Kidney (tissue), 14 donors: Measurements from ENCODE around the gene YIPF1. TPM values are rescaled to one million over a fixed set of nuclear protein-coding genes. Genes with fewer than 3 reads are reported as not detected.
A peak's percentile ranks its signal among the peaks of the same experiment; 100 is the strongest.

Experiments used
- DNase-seq, 5 donors: peaks; one replicate each; pipeline ENCODE4 v3.0.0-alpha.2; 2013 to 2020
- FAIRE-seq: peaks from 2 replicates; lab custom pipeline; 2012; peaks lifted over from hg19 to GRCh38; lab: Jason Lieb, UNC
- H3K27ac ChIP-seq, 2 donors: one replicate each; pipeline ENCODE4 v1.7.0; 2013; ENCODE audit warnings: low read depth in 2 of 2, low read length in 2 of 2, inconsistent platforms in 1 of 2
- H3K27me3 ChIP-seq: one replicate; pipeline ENCODE4 v1.7.1; 2013; ENCODE audit warnings: low read length, inconsistent platforms; ENCODE audit not compliant: control insufficient read depth, insufficient read depth
- H3K36me3 ChIP-seq, 3 donors: one replicate each; pipeline versions ENCODE4 v1.7.0 to v1.7.1; 2013; ENCODE audit warnings: low read length in 3 of 3, control low read depth in 1 of 3, inconsistent platforms in 1 of 3; ENCODE audit not compliant: insufficient read depth in 3 of 3, control insufficient read depth in 2 of 3
- H3K4me1 ChIP-seq, 3 donors: one replicate each; pipeline versions ENCODE4 v1.7.0 to v1.7.1; 2013; ENCODE audit warnings: low read length in 3 of 3, inconsistent platforms in 1 of 3, low read depth in 1 of 3; ENCODE audit not compliant: control insufficient read depth in 2 of 3, insufficient read depth in 2 of 3
- H3K4me3 ChIP-seq, 3 donors: one replicate each; pipeline versions ENCODE4 v1.7.0 to v1.8.1; 2013; ENCODE audit warnings: low read length in 3 of 3, control low read depth in 1 of 3, inconsistent platforms in 1 of 3
- H3K9ac ChIP-seq, 3 donors: one replicate each; pipeline versions ENCODE4 v1.7.0 to v1.7.1; 2013; ENCODE audit warnings: low read length in 3 of 3, control low read depth in 1 of 3, inconsistent platforms in 1 of 3
- H3K9me3 ChIP-seq, 3 donors: one replicate each; pipeline versions ENCODE4 v1.7.0 to v1.7.1; 2013; ENCODE audit warnings: low read length in 3 of 3, control low read depth in 1 of 3, inconsistent platforms in 1 of 3; ENCODE audit not compliant: control insufficient read depth in 2 of 3, insufficient read depth in 1 of 3
- intact Hi-C: fragments of 100-400 bp; cut with DNase I; formaldehyde crosslinking; loops from one replicate; pipeline ENCODE4 v1.11.1; 2022
- polyA plus RNA-seq: library from polyadenylated mRNA; stranded (reverse); fragments of 350-450 nt; fragmentation: Illumina TruSeq; extraction: RNeasy Lipid Tissue Mini Kit (QIAGEN cat#74804); gene quantifications from one replicate; pipeline ENCODE4 v1.2.3, GENCODE V29; 2014; ENCODE audit warnings: low read depth, low replicate concordance; ENCODE audit not compliant: insufficient read depth
- total RNA-seq: library from RNA; stranded (reverse); fragmentation: NEBNext Ultra II Directional; extraction: Animal tissue kit (Norgen Biotek cat#: 25700); gene quantifications from one replicate; pipeline ENCODE4 v1.2.1, GENCODE V29; 2021
- TF ChIP-seq, protein P1 (sequence below): IDR thresholded peaks from 3 replicates; pipeline ENCODE4 v1.5.1; 2012; ENCODE audit warnings: mild to moderate bottlenecking, moderate library complexity, borderline replicate concordance; ENCODE audit not compliant: insufficient read depth; ENCODE audit errors: extremely low read depth
- donor health status: control.
- donor health status: control.
- donor health status: control.
- donor health status: control.
- donor health status: control.
- donor health status: DM: yes; HTN: yes; CAD: no.
- donor health status: Normal renal cell carcinoma (clear cell type).

The YIPF1 gene
- total and polyA plus RNA-seq, 2 donors from 2014 or later: 33.3 to 49.4 TPM

DNA sequence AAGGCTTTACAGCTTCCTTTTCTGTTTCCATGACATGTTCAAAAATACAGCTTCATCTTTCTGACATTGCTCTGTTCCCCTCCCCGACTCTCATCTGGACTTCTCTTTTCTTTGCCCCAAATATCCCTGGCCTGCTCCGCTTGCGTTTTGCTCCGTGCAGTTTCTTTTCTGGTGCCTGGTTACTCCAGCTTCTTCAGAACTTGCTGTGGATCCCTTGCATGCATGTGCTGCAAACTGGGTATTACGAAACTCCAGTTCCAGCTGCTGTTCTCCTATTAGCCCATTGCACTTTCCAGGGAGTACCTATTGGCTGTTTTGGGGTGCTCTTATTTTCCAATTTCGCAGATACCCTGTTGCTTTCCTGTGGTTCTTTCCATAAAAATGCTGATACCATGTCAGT lies 41.6 kb downstream of the YIPF1 start:
- Histone ChIP-seq H3K9ac (no peak overlapping the region), H3K4me3 (no peak overlapping the region), H3K9me3 (no peaks in the 10 kb centered on the region), H3K27me3 (no peaks in the 10 kb centered on the region), H3K36me3 (no peaks in the 10 kb centered on the region), H3K4me1 (no peaks in the 10 kb centered on the region), H3K27ac (no peak overlapping the region)
- TF ChIP-seq, protein P1, sequence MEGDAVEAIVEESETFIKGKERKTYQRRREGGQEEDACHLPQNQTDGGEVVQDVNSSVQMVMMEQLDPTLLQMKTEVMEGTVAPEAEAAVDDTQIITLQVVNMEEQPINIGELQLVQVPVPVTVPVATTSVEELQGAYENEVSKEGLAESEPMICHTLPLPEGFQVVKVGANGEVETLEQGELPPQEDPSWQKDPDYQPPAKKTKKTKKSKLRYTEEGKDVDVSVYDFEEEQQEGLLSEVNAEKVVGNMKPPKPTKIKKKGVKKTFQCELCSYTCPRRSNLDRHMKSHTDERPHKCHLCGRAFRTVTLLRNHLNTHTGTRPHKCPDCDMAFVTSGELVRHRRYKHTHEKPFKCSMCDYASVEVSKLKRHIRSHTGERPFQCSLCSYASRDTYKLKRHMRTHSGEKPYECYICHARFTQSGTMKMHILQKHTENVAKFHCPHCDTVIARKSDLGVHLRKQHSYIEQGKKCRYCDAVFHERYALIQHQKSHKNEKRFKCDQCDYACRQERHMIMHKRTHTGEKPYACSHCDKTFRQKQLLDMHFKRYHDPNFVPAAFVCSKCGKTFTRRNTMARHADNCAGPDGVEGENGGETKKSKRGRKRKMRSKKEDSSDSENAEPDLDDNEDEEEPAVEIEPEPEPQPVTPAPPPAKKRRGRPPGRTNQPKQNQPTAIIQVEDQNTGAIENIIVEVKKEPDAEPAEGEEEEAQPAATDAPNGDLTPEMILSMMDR: no peak
- intact Hi-C loops: no loop called here
- FAIRE-seq (no peak), DNase-seq (no peak)

DNA sequence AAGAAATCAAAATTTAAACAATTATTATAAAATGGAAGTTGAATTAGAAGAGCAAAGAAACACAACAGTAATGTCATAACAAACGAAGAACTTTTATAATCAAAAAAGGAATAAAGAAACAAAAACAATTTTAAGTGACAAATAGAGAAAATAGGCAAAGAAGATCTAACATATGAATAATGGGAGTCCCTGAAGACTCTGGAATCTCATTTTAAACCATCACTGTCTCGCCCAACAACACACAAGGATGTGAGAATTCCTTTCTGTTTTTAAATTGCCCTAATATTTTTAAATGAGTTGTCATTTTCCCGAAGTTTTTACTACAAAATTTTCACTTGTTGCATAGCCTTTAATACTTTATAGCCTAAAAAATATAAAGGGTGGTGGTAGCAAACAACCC lies 47.2 kb downstream of the YIPF1 start:
- intact Hi-C loops: no loop called here
- TF ChIP-seq, protein P1: no peak
- no peak overlapping the region for H3K27ac ChIP-seq
- H3K4me3 ChIP-seq: no peak overlapping the region
- H3K9ac ChIP-seq: no peak overlapping the region
- no peak for DNase-seq
- no peaks in the 10 kb centered on the region for H3K4me1 ChIP-seq
- no peaks in the 10 kb centered on the region for H3K9me3 ChIP-seq
- no peaks in the 10 kb centered on the region for H3K27me3 ChIP-seq
- H3K36me3 ChIP-seq: no peaks in the 10 kb centered on the region
- no peak for FAIRE-seq

DNA sequence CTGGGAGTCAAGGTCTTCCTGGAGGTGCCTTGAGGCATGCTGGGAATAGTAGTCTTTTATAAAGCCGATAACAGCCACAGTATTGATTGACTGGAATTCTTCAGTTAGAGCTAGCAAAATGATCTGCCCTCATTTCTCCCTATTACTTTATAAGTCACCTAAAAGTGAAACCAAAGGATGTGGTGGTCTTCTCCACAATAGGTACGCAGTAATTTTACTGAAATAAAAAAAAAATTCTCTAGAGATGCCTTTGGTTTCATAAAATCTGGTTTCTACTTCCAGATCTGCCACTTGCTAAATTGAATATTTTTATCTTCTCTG lies 51.0 kb downstream of the YIPF1 start:
- DNase-seq (no peak), FAIRE-seq (no peak)
- Histone ChIP-seq H3K27ac (peak overlapping the region in 1 of 2 donors; percentile 99), H3K9ac (peak overlapping the region in 2 of 3 donors; percentile 43 to 95), H3K4me1 (no peaks in the 10 kb centered on the region), H3K36me3 (no peaks in the 10 kb centered on the region), H3K9me3 (no peaks in the 10 kb centered on the region), H3K27me3 (no peaks in the 10 kb centered on the region), H3K4me3 (peak overlapping the region; percentile 62 to 93 (median 88))
- TF ChIP-seq, protein P1: no peak
- intact Hi-C loops: no loop called here
